Tibial nerve (tissue), 4 donors: ENCODE measurements around the gene LYPD6B. TPM values are rescaled to one million over a fixed set of nuclear protein-coding genes. Genes with fewer than 3 reads are reported as not detected.

ENCODE experiments used
- DNase-seq, 2 donors: peaks; one replicate each; pipeline ENCODE4 v3.0.0-alpha.2; 2019; ENCODE audit warnings: low spot score in 2 of 2
- H3K27ac ChIP-seq, 4 donors: fragments of 200-600 bp; sonication (generic) in 3 of 4; one replicate each; pipeline ENCODE4 v1.5.1; 2017 to 2019; ENCODE audit warnings: mild to moderate bottlenecking in 1 of 4
- H3K27me3 ChIP-seq, 2 donors: fragments of 200-600 bp; sonication (generic) in 1 of 2; one replicate each; pipeline versions ENCODE4 v1.5.1 to v1.6.0; 2017 to 2019
- H3K36me3 ChIP-seq, 3 donors: fragments of 200-600 bp; sonication (generic); one replicate each; pipeline ENCODE4 v1.5.1; 2018 to 2019
- H3K4me1 ChIP-seq, 4 donors: fragments of 200-600 bp; sonication (generic) in 3 of 4; one replicate each; pipeline ENCODE4 v1.5.1; 2017 to 2019
- H3K4me3 ChIP-seq, 4 donors: fragments of 200-600 bp; sonication (generic) in 3 of 4; one replicate each; pipeline ENCODE4 v1.5.1; 2017 to 2019; ENCODE audit warnings: mild to moderate bottlenecking in 1 of 4, moderate library complexity in 1 of 4
- H3K9me3 ChIP-seq, 4 donors: fragments of 200-600 bp; sonication (generic) in 3 of 4; one replicate each; pipeline ENCODE4 v1.5.1; 2017 to 2019
- EP300 ChIP-seq, 2 donors: sonication (generic); formaldehyde crosslinking; IDR thresholded peaks; one replicate each; pipeline ENCODE4 v1.6.1; 2017; ENCODE audit warnings: antibody characterized with exemption in 2 of 2, mild to moderate bottlenecking in 1 of 2
- POLR2A ChIP-seq, 2 donors: fragments of 450-650 bp; IDR thresholded peaks; one replicate each; pipeline ENCODE4 v1.6.1; 2017; ENCODE audit warnings: antibody characterized with exemption in 2 of 2, mild to moderate bottlenecking in 2 of 2, moderate library complexity in 2 of 2
- WGBS, 2 donors: methylation state at CpG; one replicate each; pipeline ENCODE4 v1.1.5; 2018; 5-methylcytosine and 5-hydroxymethylcytosine counted together
- total RNA-seq, 4 donors: library from RNA; depleted of rRNA; stranded (reverse); fragments of >200 nt; gene quantifications; one replicate each; pipeline ENCODE4 v1.1.0, GENCODE V29; 2016
- TF ChIP-seq, protein P1 (sequence below), 5 experiments: fragments of 200-600 bp in 3 of 5; fragments of 450-650 bp in 2 of 5; sonication (generic) in 3 of 5; IDR thresholded peaks; one replicate each; pipeline ENCODE4 v1.5.1; 2016 to 2019; ENCODE audit warnings: antibody characterized with exemption in 5 of 5, mild to moderate bottlenecking in 3 of 5, moderate library complexity in 2 of 5

LYPD6B gene
- total RNA-seq, 4 donors from 2014 or later = not detected

DNA sequence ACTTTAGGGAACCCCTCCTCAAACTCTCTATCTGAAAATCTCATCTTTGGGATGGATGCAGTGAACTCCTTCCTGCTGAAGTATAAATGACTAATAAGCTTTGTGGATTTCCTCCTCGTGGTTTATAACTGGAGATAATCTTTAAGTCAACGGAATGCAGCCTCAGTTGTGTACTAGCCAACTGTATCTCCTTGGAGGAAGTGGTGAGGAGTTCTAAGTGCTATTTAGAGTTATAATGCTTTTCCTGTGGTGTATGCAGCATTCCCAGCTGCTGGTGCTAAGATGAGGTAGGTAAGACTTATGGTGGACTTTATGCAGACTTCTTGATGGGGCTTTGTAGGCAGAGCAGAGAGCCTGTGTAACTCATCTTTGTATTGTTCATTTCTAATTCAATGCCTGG lies 90.9 kb downstream of the LYPD6B start:
- Histone ChIP-seq H3K27me3 (no peaks in the 10 kb centered on the region), H3K27ac (no peak overlapping the region), H3K4me3 (no peak overlapping the region), H3K36me3 (no peaks in the 10 kb centered on the region), H3K4me1 (no peaks in the 10 kb centered on the region), H3K9me3 (no peaks in the 10 kb centered on the region)
- 44 to 69% methylated on average over 2 of the region's 2 CpGs for WGBS, 2 donors
- TF ChIP-seq POLR2A (IDR thresholded peaks at IDR 0.05) = no peak
- TF ChIP-seq EP300 (IDR thresholded peaks at IDR 0.05) = no peak
- TF ChIP-seq, protein P1, sequence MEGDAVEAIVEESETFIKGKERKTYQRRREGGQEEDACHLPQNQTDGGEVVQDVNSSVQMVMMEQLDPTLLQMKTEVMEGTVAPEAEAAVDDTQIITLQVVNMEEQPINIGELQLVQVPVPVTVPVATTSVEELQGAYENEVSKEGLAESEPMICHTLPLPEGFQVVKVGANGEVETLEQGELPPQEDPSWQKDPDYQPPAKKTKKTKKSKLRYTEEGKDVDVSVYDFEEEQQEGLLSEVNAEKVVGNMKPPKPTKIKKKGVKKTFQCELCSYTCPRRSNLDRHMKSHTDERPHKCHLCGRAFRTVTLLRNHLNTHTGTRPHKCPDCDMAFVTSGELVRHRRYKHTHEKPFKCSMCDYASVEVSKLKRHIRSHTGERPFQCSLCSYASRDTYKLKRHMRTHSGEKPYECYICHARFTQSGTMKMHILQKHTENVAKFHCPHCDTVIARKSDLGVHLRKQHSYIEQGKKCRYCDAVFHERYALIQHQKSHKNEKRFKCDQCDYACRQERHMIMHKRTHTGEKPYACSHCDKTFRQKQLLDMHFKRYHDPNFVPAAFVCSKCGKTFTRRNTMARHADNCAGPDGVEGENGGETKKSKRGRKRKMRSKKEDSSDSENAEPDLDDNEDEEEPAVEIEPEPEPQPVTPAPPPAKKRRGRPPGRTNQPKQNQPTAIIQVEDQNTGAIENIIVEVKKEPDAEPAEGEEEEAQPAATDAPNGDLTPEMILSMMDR (IDR thresholded peaks at IDR 0.05) = no peak
- DNase-seq = no peak

DNA sequence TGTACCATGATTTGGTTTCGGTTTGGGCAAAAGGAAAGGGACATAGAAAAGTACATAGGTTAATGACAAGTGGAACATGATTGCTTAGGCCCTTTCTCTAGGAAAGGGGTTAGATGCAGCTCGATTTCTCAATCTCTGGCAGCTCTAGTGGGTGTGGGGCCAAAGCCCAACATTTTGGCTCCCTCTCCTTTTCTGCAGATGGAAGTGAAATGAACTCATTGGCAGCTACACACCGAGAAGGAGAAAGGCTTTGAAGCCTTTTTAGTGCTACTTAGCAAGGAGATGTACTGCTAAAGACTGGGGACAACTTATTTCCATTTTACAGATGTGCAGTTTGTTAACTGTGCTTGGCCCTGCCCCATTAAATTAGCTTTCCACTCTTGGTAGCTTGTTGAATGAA lies 93.8 kb downstream of the LYPD6B start:
- DNase-seq = no peak
- no peak overlapping the region for H3K27ac ChIP-seq
- no peak overlapping the region for H3K4me3 ChIP-seq
- 61 to 69% methylated on average over 3 of the region's 3 CpGs for WGBS, 2 donors
- H3K36me3 ChIP-seq = no peaks in the 10 kb centered on the region
- H3K9me3 ChIP-seq = no peaks in the 10 kb centered on the region
- no peaks in the 10 kb centered on the region for H3K27me3 ChIP-seq
- H3K4me1 ChIP-seq = no peaks in the 10 kb centered on the region
- TF ChIP-seq, protein P1 (IDR thresholded peaks at IDR 0.05) = no peak
- TF ChIP-seq POLR2A (IDR thresholded peaks at IDR 0.05) = no peak
- no peak for TF ChIP-seq EP300 (IDR thresholded peaks at IDR 0.05)

DNA sequence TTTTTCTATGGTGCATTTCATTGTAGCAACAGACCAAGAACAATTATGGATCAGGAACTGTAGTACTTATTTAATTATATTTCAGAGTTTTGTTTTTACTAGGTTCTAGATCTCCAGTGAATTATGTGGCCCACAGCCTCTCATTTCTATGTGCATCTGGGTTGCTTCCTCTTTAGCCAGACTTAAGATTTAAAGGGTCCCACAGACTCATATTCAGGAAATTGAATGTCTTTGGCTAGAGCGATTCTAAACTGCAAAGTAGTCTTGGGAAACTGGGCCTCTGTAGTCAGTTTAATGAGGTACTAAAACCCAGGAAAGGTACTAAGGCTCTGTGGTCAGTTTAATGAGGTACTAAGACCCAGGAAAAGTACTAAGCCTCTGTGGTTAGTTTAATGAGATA lies 94.4 kb downstream of the LYPD6B start:
- Histone ChIP-seq H3K27me3 (no peaks in the 10 kb centered on the region), H3K9me3 (no peaks in the 10 kb centered on the region), H3K27ac (no peak overlapping the region), H3K36me3 (no peaks in the 10 kb centered on the region), H3K4me3 (no peak overlapping the region), H3K4me1 (no peaks in the 10 kb centered on the region)
- TF ChIP-seq, protein P1 (IDR thresholded peaks at IDR 0.05) = no peak
- TF ChIP-seq EP300 (IDR thresholded peaks at IDR 0.05) = no peak
- TF ChIP-seq POLR2A (IDR thresholded peaks at IDR 0.05) = no peak
- DNase-seq = no peak
- 52 to 68% methylated on average over 1 of the region's 1 CpG for WGBS, 2 donors

DNA sequence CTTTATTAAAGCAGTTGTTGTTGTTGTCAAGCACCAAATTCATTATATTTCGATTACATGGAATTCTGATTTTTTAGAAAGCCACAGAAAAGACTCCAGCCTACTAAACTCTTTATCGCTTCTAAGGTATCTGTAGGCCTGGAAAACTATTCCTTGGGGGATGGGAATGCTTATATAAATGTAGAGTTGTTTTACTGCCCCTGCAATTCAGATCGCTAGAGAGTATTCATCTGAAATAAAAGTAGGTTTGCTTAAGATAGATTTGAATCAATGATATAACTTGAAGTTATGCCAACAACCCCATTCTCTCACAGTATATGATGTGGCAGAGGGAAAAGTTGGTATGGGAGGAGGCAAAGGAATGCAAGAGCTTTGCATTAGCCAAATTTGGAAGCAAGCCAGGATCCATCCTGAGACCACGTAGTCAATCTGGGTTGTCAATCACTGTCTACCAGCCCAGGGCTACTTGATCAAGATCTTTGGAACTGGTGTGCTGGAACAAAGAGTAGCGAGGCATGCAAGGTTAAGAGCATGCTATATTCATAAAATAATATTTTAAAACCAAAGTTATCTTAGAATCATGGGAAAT lies 95.9 kb downstream of the LYPD6B start:
- TF ChIP-seq, protein P1 (IDR thresholded peaks at IDR 0.05) = no peak
- no peak for TF ChIP-seq EP300 (IDR thresholded peaks at IDR 0.05)
- no peak for TF ChIP-seq POLR2A (IDR thresholded peaks at IDR 0.05)
- Histone ChIP-seq H3K9me3 (no peaks in the 10 kb centered on the region), H3K27ac (no peak overlapping the region), H3K36me3 (no peaks in the 10 kb centered on the region), H3K4me1 (no peaks in the 10 kb centered on the region), H3K4me3 (no peak overlapping the region), H3K27me3 (no peaks in the 10 kb centered on the region)
- WGBS, 2 donors = 70 to 75% methylated on average over 5 of the region's 5 CpGs
- no peak for DNase-seq

DNA sequence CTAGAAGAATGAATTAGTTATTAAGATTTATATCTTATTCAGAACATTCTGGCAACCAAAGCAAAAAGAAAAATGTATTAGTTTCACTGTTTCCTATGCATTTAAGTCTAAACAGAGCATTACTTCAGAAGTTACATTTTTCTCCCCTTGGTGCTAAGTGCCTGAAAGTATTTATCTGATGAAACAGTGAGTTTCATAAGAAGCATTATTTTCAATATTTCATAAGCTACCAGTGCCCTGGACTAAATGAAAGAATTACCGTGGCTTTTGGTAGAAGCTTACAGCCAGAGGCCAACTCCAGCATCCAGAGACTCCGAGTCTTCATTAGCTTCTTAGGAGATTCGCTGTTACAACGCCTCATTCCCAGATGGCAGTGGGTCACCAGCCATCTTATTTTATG lies 97.6 kb downstream of the LYPD6B start:
- WGBS, 2 donors = 91 to 93% methylated on average over 4 of the region's 4 CpGs
- H3K9me3 ChIP-seq = no peaks in the 10 kb centered on the region
- H3K27me3 ChIP-seq = no peaks in the 10 kb centered on the region
- TF ChIP-seq EP300 (IDR thresholded peaks at IDR 0.05) = no peak
- TF ChIP-seq, protein P1 (IDR thresholded peaks at IDR 0.05) = no peak
- H3K4me1 ChIP-seq = no peaks in the 10 kb centered on the region
- H3K4me3 ChIP-seq = no peak overlapping the region
- no peak for DNase-seq
- no peak overlapping the region for H3K27ac ChIP-seq
- no peaks in the 10 kb centered on the region for H3K36me3 ChIP-seq
